ENCODE results near the gene FUT2.

FUT2 gene

GRCh38 chr19:48734625-48735024 is 38.9 kb downstream of the FUT2 start:
- no peak for DNase-seq

- no peak for DNase-seq
Observed at GRCh38 chr19:48735031-48735615, 39.4 kb downstream of the FUT2 start.

GRCh38 chr19:48737360-48737998 is 41.7 kb downstream of the FUT2 start:
- no peak for DNase-seq

GRCh38 chr19:48738557-48739403 is 43.0 kb downstream of the FUT2 start:
- DNase-seq, result peak; percentile 70 to 79

GRCh38 chr19:48739404-48740163 is 43.8 kb downstream of the FUT2 start:
- no peak for DNase-seq

- DNase-seq, result no peak
Observed at GRCh38 chr19:48740164-48740972, 44.6 kb downstream of the FUT2 start, which contains the start of gene RASIP1. Gene RASIP1 (minus strand): TSS chr19:48740610. CDS start chr19:48740282, 328 bp downstream.

GRCh38 chr19:48741129-48741999 is 45.6 kb downstream of the FUT2 start:
- peak in 1 of 2 experiments; percentile 12 for DNase-seq

- no peak for DNase-seq
Observed at GRCh38 chr19:48742096-48742495, 46.3 kb downstream of the FUT2 start.

GRCh38 chr19:48745208-48745995 is 49.6 kb downstream of the FUT2 start:
- DNase-seq, result peak; percentile 61 to 70

GRCh38 chr19:48746110-48746509 is 50.3 kb downstream of the FUT2 start:
- DNase-seq, result no peak

- DNase-seq, result peak; percentile 18 to 83
Observed at GRCh38 chr19:48746738-48747575, 51.2 kb downstream of the FUT2 start, which contains the start of gene IZUMO1. Gene IZUMO1 (minus strand): TSS chr19:48746909. CDS start chr19:48745859, 1,050 bp downstream.

GRCh38 chr19:48749571-48750198 is 53.9 kb downstream of the FUT2 start:
- DNase-seq, result no peak

GRCh38 chr19:48750351-48750750 is 54.6 kb downstream of the FUT2 start:
- no peak for DNase-seq

GRCh38 chr19:48750771-48751504 is 55.2 kb downstream of the FUT2 start:
- no peak for DNase-seq

GRCh38 chr19:48751845-48752495 is 56.2 kb downstream of the FUT2 start:
- DNase-seq, result no peak

GRCh38 chr19:48752496-48753365 is 57.0 kb downstream of the FUT2 start, which contains the start of gene FUT1:
Gene FUT1 (minus strand): TSS chr19:48752641. CDS start chr19:48751281, 1,360 bp downstream.
- peak in 1 of 2 experiments; percentile 41 for DNase-seq

Measured in cerebellar nuclear complex (tissue), 1 donor.